Hepatocyte (in vitro differentiated cells): ENCODE data around the gene STEAP4. TPM values are rescaled to one million over a fixed set of nuclear protein-coding genes. Genes with fewer than 3 reads are reported as not detected.

Source experiments
- DNase-seq: peaks from one replicate; pipeline ENCODE4 v3.0.0-alpha.2; 2016; ENCODE audit warnings: low spot score
- H2AFZ ChIP-seq: fragments of 200-600 bp; sonication (generic); 2 replicates; pipeline ENCODE4 v1.6.0; 2016; ENCODE audit warnings: antibody characterized with exemption, mild to moderate bottlenecking
- H3K27ac ChIP-seq: fragments of 200-600 bp; sonication (generic); 2 replicates; pipeline ENCODE4 v1.5.1; 2016; ENCODE audit warnings: mild to moderate bottlenecking
- H3K27me3 ChIP-seq: fragments of 200-600 bp; sonication (generic); 2 replicates; pipeline ENCODE4 v1.6.1; 2016
- H3K36me3 ChIP-seq: fragments of 200-600 bp; sonication (generic); replicated peaks from 2 replicates; pipeline ENCODE4 v1.5.1; 2016; ENCODE audit warnings: low read depth; ENCODE audit not compliant: insufficient read depth
- H3K4me1 ChIP-seq: fragments of 200-600 bp; sonication (generic); 2 replicates; pipeline ENCODE4 v1.5.1; 2016; ENCODE audit warnings: mild to moderate bottlenecking, moderate library complexity; ENCODE audit not compliant: insufficient read depth
- H3K4me2 ChIP-seq: fragments of 200-600 bp; sonication (generic); 2 replicates; pipeline ENCODE4 v1.6.0; 2016
- H3K4me3 ChIP-seq: fragments of 200-600 bp; sonication (generic); 2 replicates; pipeline ENCODE4 v1.5.1; 2016; ENCODE audit warnings: mild to moderate bottlenecking
- H3K79me2 ChIP-seq: fragments of 200-600 bp; sonication (generic); 2 replicates; pipeline ENCODE4 v1.6.0; 2017; ENCODE audit warnings: mild to moderate bottlenecking
- H3K9me2 ChIP-seq: fragments of 200-600 bp; sonication (generic); replicated peaks from 2 replicates; pipeline ENCODE4 v1.6.0; 2017; ENCODE audit warnings: mild to moderate bottlenecking; ENCODE audit not compliant: insufficient read depth
- H3K9me3 ChIP-seq: fragments of 200-600 bp; sonication (generic); 2 replicates; pipeline ENCODE4 v1.5.1; 2016; ENCODE audit warnings: low read depth, mild to moderate bottlenecking
- H4K20me1 ChIP-seq: fragments of 200-600 bp; sonication (generic); 2 replicates; pipeline ENCODE4 v1.6.0; 2016; ENCODE audit warnings: mild to moderate bottlenecking; ENCODE audit not compliant: insufficient read depth, poor library complexity, severe bottlenecking
- EZH2 ChIP-seq: fragments of 200-600 bp; sonication (generic); IDR thresholded peaks from 2 replicates; pipeline ENCODE4 v1.6.1; 2016; ENCODE audit warnings: antibody characterized with exemption, mild to moderate bottlenecking, borderline replicate concordance
- EZH2phosphoT487 ChIP-seq: fragments of 200-600 bp; sonication (generic); IDR thresholded peaks from one replicate; pipeline ENCODE4 v1.6.1; 2018; ENCODE audit warnings: antibody characterized with exemption, mild to moderate bottlenecking, low read depth, moderate library complexity; ENCODE audit not compliant: unreplicated experiment, severe bottlenecking
- WGBS: methylation state at CpG from one replicate; pipeline ENCODE4 v1.1.6; 2016; ENCODE audit warnings: low lambda C conversion rate; ENCODE audit errors: missing lambda C conversion rate; 5-methylcytosine and 5-hydroxymethylcytosine counted together
- polyA plus RNA-seq: library from polyadenylated mRNA; unstranded; fragments of >200 nt; fragmentation: Nextera tagmentation; extraction: Ambion mirVana; gene quantifications from 2 replicates; pipeline ENCODE4 v1.2.1, GENCODE V29; 2016
- total RNA-seq: library from RNA; depleted of rRNA; stranded (reverse); fragments of >200 nt; gene quantifications from 2 replicates; pipeline ENCODE4 v1.2.3, GENCODE V29; 2014
- TF ChIP-seq, protein P1 (sequence below): fragments of 200-600 bp; sonication (generic); IDR thresholded peaks from 2 replicates; pipeline ENCODE4 v1.5.1; 2016; ENCODE audit warnings: antibody characterized with exemption, mild to moderate bottlenecking; ENCODE audit not compliant: poor library complexity

Gene STEAP4
- total and polyA plus RNA-seq, 2 experiments from 2014 or later = 1.1 TPM; not detected in 1

DNA sequence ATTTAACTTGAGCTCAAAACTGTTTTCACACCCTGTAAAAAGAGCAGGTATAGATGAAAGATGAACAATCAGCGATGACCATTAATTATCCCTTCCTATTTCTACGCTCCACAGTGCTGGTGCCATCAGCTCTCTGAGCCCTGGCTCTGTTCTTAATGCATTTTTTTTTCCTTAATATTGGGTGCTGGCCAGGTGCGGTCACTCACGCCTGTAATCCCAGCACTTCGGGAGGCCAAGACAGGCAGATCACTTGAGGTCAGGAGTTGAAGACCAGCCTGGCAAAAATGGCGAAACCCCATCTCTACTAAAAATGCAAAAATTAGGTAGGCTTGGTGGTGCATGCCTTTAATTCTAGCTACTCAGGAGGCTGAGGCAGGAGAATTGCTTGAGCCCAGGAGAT is 4.2 kb downstream of the STEAP4 start:
- Histone ChIP-seq H3K79me2 (no peaks in the 10 kb centered on the region), H3K27ac (no peak overlapping the region), H4K20me1 (no peaks in the 10 kb centered on the region), H3K4me1 (peaks cover 5% of the 10 kb centered on the region), H3K9me2 (no peaks in the 10 kb centered on the region), H3K9me3 (no peaks in the 10 kb centered on the region), H3K4me3 (no peak overlapping the region), H3K4me2 (no peak overlapping the region), H2AFZ (no peak overlapping the region), H3K27me3 (peaks cover 5% of the 10 kb centered on the region), H3K36me3 (no peaks in the 10 kb centered on the region)
- DNase-seq = no peak
- WGBS = 84% methylated on average over 6 of the region's 6 CpGs
- TF ChIP-seq, protein P1, sequence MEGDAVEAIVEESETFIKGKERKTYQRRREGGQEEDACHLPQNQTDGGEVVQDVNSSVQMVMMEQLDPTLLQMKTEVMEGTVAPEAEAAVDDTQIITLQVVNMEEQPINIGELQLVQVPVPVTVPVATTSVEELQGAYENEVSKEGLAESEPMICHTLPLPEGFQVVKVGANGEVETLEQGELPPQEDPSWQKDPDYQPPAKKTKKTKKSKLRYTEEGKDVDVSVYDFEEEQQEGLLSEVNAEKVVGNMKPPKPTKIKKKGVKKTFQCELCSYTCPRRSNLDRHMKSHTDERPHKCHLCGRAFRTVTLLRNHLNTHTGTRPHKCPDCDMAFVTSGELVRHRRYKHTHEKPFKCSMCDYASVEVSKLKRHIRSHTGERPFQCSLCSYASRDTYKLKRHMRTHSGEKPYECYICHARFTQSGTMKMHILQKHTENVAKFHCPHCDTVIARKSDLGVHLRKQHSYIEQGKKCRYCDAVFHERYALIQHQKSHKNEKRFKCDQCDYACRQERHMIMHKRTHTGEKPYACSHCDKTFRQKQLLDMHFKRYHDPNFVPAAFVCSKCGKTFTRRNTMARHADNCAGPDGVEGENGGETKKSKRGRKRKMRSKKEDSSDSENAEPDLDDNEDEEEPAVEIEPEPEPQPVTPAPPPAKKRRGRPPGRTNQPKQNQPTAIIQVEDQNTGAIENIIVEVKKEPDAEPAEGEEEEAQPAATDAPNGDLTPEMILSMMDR = no peak
- TF ChIP-seq EZH2 = no peak
- TF ChIP-seq EZH2phosphoT487 = no peak

DNA sequence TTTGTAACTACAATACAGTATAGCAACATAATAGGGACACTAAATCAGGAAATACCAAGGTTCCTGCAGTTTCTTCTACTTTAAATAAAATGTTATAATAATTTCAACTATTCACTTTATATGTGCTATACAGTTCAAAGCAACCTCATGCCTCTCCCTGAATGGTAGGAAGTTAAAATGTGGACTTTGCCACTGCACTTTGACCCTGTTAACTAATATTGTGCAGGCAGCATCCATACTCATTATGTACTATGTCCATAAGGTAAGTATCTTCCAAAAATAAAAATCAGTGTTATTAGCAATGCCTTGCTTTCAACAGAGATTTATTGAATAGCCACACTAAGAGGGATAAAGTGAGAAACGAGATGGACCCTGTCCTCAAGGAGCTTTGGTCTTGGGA is 4.8 kb downstream of the STEAP4 start:
- Histone ChIP-seq H4K20me1 (no peaks in the 10 kb centered on the region), H3K27me3 (peaks cover 5% of the 10 kb centered on the region), H3K4me3 (no peak overlapping the region), H3K4me1 (peaks cover 1% of the 10 kb centered on the region), H3K4me2 (no peak overlapping the region), H3K36me3 (no peaks in the 10 kb centered on the region), H3K27ac (no peak overlapping the region), H3K79me2 (no peaks in the 10 kb centered on the region), H3K9me2 (no peaks in the 10 kb centered on the region), H3K9me3 (no peaks in the 10 kb centered on the region), H2AFZ (no peak overlapping the region)
- 76% methylated on average over 1 of the region's 1 CpG for WGBS
- no peak for DNase-seq
- TF ChIP-seq, protein P1 = no peak
- no peak for TF ChIP-seq EZH2
- TF ChIP-seq EZH2phosphoT487 = no peak

DNA sequence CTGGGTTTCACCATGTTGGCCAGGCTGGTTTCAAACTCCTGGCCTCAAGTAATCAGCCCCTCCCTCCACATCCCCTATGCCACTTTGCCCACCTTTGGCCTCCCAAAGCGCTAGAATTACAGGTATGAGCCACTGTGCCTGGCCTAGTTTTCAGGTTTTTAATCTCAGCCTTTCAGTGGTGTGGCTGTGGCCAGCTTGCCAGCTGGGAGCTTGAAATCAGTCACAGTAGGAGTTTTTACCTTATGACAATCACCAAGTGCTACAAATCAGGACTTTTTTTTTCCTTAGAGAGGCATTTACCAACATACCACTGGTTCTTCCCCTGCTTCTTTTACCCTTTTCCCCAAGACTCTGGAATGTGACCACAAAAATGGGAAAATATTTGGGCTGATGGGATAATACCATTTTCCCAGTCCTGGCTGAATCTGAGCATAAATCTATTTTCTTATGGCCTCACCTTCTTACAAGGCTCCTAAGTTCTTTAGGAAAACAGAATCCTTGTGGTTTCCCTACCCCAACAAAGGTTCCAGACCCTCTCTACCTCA is 6.2 kb downstream of the STEAP4 start:
- no peaks in the 10 kb centered on the region for H3K79me2 ChIP-seq
- no peak for DNase-seq
- H3K4me1 ChIP-seq = no peaks in the 10 kb centered on the region
- no peak overlapping the region for H3K4me3 ChIP-seq
- no peak overlapping the region for H3K4me2 ChIP-seq
- no peaks in the 10 kb centered on the region for H3K36me3 ChIP-seq
- H3K27ac ChIP-seq = no peak overlapping the region
- TF ChIP-seq, protein P1 = no peak
- TF ChIP-seq EZH2phosphoT487 = no peak
- no peak for TF ChIP-seq EZH2
- H3K9me3 ChIP-seq = no peaks in the 10 kb centered on the region
- H3K27me3 ChIP-seq = no peaks in the 10 kb centered on the region
- no peaks in the 10 kb centered on the region for H4K20me1 ChIP-seq
- no peak overlapping the region for H2AFZ ChIP-seq
- WGBS = 90% methylated on average over 1 of the region's 1 CpG
- no peaks in the 10 kb centered on the region for H3K9me2 ChIP-seq

DNA sequence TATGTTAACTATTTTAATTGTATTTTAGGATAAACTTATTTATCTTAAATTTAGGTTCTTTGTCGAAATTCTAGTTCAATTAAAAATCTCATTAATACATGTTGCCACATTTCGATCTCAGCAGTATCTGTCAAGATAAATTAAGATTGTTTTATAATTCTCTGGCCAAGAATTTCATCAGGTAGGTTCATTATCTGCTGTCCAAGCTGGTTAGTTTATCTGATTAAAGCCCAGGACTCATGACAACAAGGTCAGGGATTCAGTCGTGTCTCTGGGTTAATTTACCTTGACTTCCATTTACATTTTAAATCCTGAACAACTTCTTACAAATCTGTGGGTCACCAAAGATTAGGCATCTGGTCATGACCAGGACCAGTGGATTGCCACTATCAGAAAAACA is 7.6 kb downstream of the STEAP4 start:
- no peaks in the 10 kb centered on the region for H3K9me3 ChIP-seq
- H3K27me3 ChIP-seq = no peaks in the 10 kb centered on the region
- TF ChIP-seq EZH2phosphoT487 = no peak
- no peak for TF ChIP-seq EZH2
- TF ChIP-seq, protein P1 = no peak
- no peak for DNase-seq
- WGBS = 75% methylated on average over 3 of the region's 3 CpGs
- no peaks in the 10 kb centered on the region for H3K79me2 ChIP-seq
- H3K36me3 ChIP-seq = no peaks in the 10 kb centered on the region
- H3K4me1 ChIP-seq = no peaks in the 10 kb centered on the region
- H3K4me3 ChIP-seq = no peak overlapping the region
- no peak overlapping the region for H3K4me2 ChIP-seq
- no peak overlapping the region for H2AFZ ChIP-seq
- H4K20me1 ChIP-seq = no peaks in the 10 kb centered on the region
- H3K9me2 ChIP-seq = no peaks in the 10 kb centered on the region
- no peak overlapping the region for H3K27ac ChIP-seq
